T47D (cell line): Measurements from ENCODE around the gene METTL25.

ENCODE experiments used
- DNase-seq, 2 experiments: peaks; one replicate each; pipeline versions ENCODE4 v3.0.0 to v3.0.0-alpha.2; 2011 to 2012; ENCODE audit warnings: low read depth in 1 of 2, low spot score in 1 of 2
- JUND ChIP-seq: IDR thresholded peaks from 2 replicates; pipeline ENCODE4 v1.6.1; 2012; ENCODE audit warnings: low read depth
- in situ Hi-C: cut with HindIII; loops from 2 replicates; pipeline ENCODE4 v1.10.0; 2016; ENCODE audit warnings: low sequenced_read_pairs, low pct_unique_long_range_greater_than_20kb

The METTL25 gene

DNA sequence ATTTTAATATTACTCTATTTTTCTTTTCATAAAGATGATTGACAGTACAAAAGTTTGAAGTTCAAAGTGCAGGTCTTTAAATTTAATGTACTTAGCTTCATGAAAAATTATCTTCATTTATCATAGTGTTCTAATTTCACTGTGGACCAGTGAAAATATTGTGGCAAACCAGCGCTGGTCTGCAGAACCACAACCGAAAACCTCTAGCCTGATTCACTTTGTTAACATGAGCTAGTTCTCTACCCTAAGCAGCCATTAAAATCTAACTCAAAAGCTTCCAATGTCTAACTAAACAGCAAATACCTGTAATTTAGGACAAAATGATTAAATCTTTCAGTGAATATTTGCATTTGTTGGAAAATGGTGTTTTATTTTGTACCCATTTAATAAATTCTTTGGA is 167.3 kb downstream of the METTL25 start:
- no peak for TF ChIP-seq JUND
- in situ Hi-C loops = no loop called here
- DNase-seq = no peak

DNA sequence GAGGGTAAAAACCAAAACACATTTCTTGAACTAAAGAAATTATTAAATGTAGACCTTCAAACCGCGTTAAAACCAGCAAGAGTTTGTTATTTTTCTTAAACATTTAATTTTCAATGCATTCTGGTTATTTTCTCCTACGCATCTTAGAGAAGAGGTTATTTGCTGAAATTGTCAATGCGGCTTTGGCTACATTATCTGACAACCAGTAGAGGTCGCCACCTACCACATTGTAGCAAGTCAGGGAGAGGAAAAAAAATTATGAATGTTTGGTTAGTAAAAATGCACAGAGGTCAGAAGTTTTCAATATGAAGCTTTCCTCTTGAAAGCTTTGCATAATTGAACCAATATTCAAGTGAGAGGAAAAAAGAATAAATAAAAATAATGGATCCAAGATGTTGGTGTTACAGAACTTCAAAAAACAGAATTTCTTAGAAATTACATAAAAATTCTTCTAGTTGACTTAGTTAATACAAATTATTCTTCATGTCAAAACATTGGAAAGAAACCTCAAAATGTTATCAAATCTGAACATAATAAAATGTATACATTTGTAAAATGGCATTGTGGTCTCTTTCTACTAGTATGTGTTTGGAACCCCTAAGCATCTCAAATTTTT is 168.9 kb downstream of the METTL25 start:
- in situ Hi-C loops = no loop called here
- peak; percentile 21 to 78 for DNase-seq
- no peak for TF ChIP-seq JUND
